CD14-positive monocyte (primary cell): ENCODE data around the gene ADNP2. TPM values are rescaled to one million over a fixed set of nuclear protein-coding genes. Genes with fewer than 3 reads are reported as not detected.

ENCODE experiments used
- DNase-seq, 3 donors: peaks; one replicate each; pipeline ENCODE4 v3.0.0-alpha.2; 2011 to 2022
- H2AFZ ChIP-seq: 2 replicates; pipeline ENCODE4 v1.6.0; 2012; ENCODE audit warnings: mild to moderate bottlenecking, low read depth, low read length, inconsistent platforms; ENCODE audit not compliant: insufficient read depth, poor library complexity, severe bottlenecking
- H3K27ac ChIP-seq, 2 donors: 1 replicate in 1 of 2; 2 replicates in 1 of 2; pipeline ENCODE4 v1.5.1; 2012 to 2013; ENCODE audit warnings: low read length in 2 of 2, control low read depth in 1 of 2, inconsistent platforms in 1 of 2, low read depth in 1 of 2, mild to moderate bottlenecking in 1 of 2
- H3K27me3 ChIP-seq, 2 donors: one replicate each; pipeline versions ENCODE4 v1.6.0 to v1.6.1; 2011 to 2013; ENCODE audit warnings: low read length in 2 of 2; ENCODE audit not compliant: control insufficient read depth in 2 of 2, insufficient read depth in 2 of 2
- H3K36me3 ChIP-seq, 2 donors: replicated peaks in 1 of 2; 1 replicate in 1 of 2; 2 replicates in 1 of 2; pipeline versions ENCODE4 v1.5.1 to v1.6.1; 2012 to 2013; ENCODE audit warnings: low read length in 2 of 2, control low read depth in 1 of 2, inconsistent platforms in 1 of 2, mild to moderate bottlenecking in 1 of 2; ENCODE audit not compliant: insufficient read depth in 2 of 2, control insufficient read depth in 1 of 2
- H3K4me1 ChIP-seq, 2 donors: 1 replicate in 1 of 2; 2 replicates in 1 of 2; pipeline versions ENCODE4 v1.5.1 to v1.6.1; 2012 to 2013; ENCODE audit warnings: low read length in 2 of 2, control low read depth in 1 of 2, inconsistent platforms in 1 of 2, mild to moderate bottlenecking in 1 of 2, moderate library complexity in 1 of 2; ENCODE audit not compliant: insufficient read depth in 2 of 2, control insufficient read depth in 1 of 2
- H3K4me2 ChIP-seq: replicated peaks from 2 replicates; pipeline ENCODE3; 2012; ENCODE audit warnings: low read length, moderate library complexity, mild to moderate bottlenecking; ENCODE audit not compliant: poor library complexity, severe bottlenecking; ENCODE audit errors: extremely low read depth
- H3K4me3 ChIP-seq, 3 experiments: fragments of 200-600 bp in 1 of 3; sonication (generic) in 1 of 3; replicated peaks in 1 of 3; 1 replicate in 2 of 3; 2 replicates in 1 of 3; pipeline ENCODE4 v1.5.1; 2011 to 2013; ENCODE audit warnings: low read length in 3 of 3, mild to moderate bottlenecking in 3 of 3, control low read depth in 2 of 3, low read depth in 2 of 3, inconsistent platforms in 1 of 3, moderate library complexity in 1 of 3
- H3K79me2 ChIP-seq: 2 replicates; pipeline ENCODE4 v1.6.0; 2012; ENCODE audit warnings: mild to moderate bottlenecking, control low read depth, inconsistent platforms, low read length, moderate library complexity; ENCODE audit not compliant: insufficient read depth
- H3K9ac ChIP-seq: 2 replicates; pipeline ENCODE4 v1.6.0; 2017; ENCODE audit warnings: low read length, mild to moderate bottlenecking; ENCODE audit not compliant: insufficient read depth, poor library complexity, severe bottlenecking
- H3K9me3 ChIP-seq, 2 donors: replicated peaks in 1 of 2; 1 replicate in 1 of 2; 2 replicates in 1 of 2; pipeline versions ENCODE4 v1.5.1 to v1.6.1; 2012 to 2013; ENCODE audit warnings: low read length in 2 of 2, control low read depth in 1 of 2; ENCODE audit not compliant: control insufficient read depth in 1 of 2, insufficient read depth in 1 of 2
- H4K20me1 ChIP-seq: 2 replicates; pipeline ENCODE4 v1.6.0; 2012; ENCODE audit warnings: mild to moderate bottlenecking, low read length, control low read depth, moderate library complexity; ENCODE audit not compliant: insufficient read depth
- H3K27ac Mint-ChIP-seq, 7 donors: one replicate each; pipeline ENCODE4 v1.8.0; 2020; ENCODE audit warnings: mild to moderate bottlenecking in 7 of 7, mixed read lengths in 7 of 7, moderate library complexity in 6 of 7, inconsistent platforms in 2 of 7
- H3K27me3 Mint-ChIP-seq, 3 donors: one replicate each; pipeline ENCODE4 v1.8.0; 2021 to 2022; ENCODE audit warnings: low read depth in 3 of 3, mild to moderate bottlenecking in 3 of 3, mixed read lengths in 3 of 3, moderate library complexity in 3 of 3, inconsistent platforms in 1 of 3
- H3K36me3 Mint-ChIP-seq, 2 donors: one replicate each; pipeline ENCODE4 v1.8.0; 2020; ENCODE audit warnings: mixed read lengths in 2 of 2, inconsistent platforms in 1 of 2, mild to moderate bottlenecking in 1 of 2
- H3K4me1 Mint-ChIP-seq: one replicate; pipeline ENCODE4 v1.8.0; 2020; ENCODE audit warnings: mild to moderate bottlenecking, mixed read lengths
- H3K4me3 Mint-ChIP-seq, 2 donors: one replicate each; pipeline ENCODE4 v1.8.0; 2020; ENCODE audit warnings: mild to moderate bottlenecking in 2 of 2, mixed read lengths in 2 of 2, moderate library complexity in 1 of 2
- H3K9me3 Mint-ChIP-seq, 7 donors: one replicate each; pipeline ENCODE4 v1.8.0; 2020 to 2022; ENCODE audit warnings: mixed read lengths in 7 of 7, mild to moderate bottlenecking in 6 of 7, moderate library complexity in 6 of 7, inconsistent platforms in 2 of 7
- WGBS: methylation state at CpG from one replicate; pipeline ENCODE4 v1.1.5; 2013; ENCODE audit warnings: missing lambda C conversion rate; ENCODE audit not compliant: insufficient coverage; 5-methylcytosine and 5-hydroxymethylcytosine counted together
- intact Hi-C, 2 donors: fragments of 100-400 bp; cut with micrococcal nuclease; formaldehyde crosslinking; loops; one replicate each; pipeline versions ENCODE4 v1.15.0 to v1.15.1; 2023
- polyA plus RNA-seq, 3 donors: library from polyadenylated mRNA; depleted of rRNA in 1 of 3; unstranded in 2 of 3; stranded (reverse) in 1 of 3; fragments of 300-500 nt in 2 of 3; fragments of >200 nt in 1 of 3; fragmentation: Illumina TruSeq in 2 of 3; gene quantifications; 1 replicate in 2 of 3; 2 replicates in 1 of 3; pipeline ENCODE4 v1.2.3, GENCODE V29; 2012 to 2021
- TF ChIP-seq, protein P1 (sequence below): fragments of 200-600 bp; IDR thresholded peaks from one replicate; pipeline ENCODE4 v1.8.0; 2022; ENCODE audit warnings: antibody characterized with exemption, mild to moderate bottlenecking

Gene ADNP2
- polyA plus RNA-seq, 3 donors = 3.0 to 5.6 (median 3.6) TPM

- H3K79me2 ChIP-seq = no peaks in the 10 kb centered on the region
- H3K4me1 ChIP-seq = peaks cover 6 to 10% of the 10 kb centered on the region in 2 donors
- DNase-seq = no peak
- no peak overlapping the region for H3K27ac ChIP-seq
- H3K9ac ChIP-seq = no peak overlapping the region
- H3K4me3 Mint-ChIP-seq = peak overlapping the region in 1 of 2 donors; percentile 46
- no peak overlapping the region for H3K4me2 ChIP-seq
- H3K9me3 ChIP-seq = peaks cover under 1 to 5% of the 10 kb centered on the region in 2 donors
- intact Hi-C loops = loop anchor here (5.0 to 10.0 kb wide), 2 partner anchors 121 to 124 kb away; partner anchors contain the start of gene RBFA (in 1 of the 2)
- 78% methylated on average over 2 of the region's 5 CpGs for WGBS
- no peak overlapping the region for H3K27ac Mint-ChIP-seq
- H4K20me1 ChIP-seq = no peaks in the 10 kb centered on the region
- H3K27me3 Mint-ChIP-seq = peaks cover 7 to 36% (median 22%) of the 10 kb centered on the region in 3 donors
- H3K4me1 Mint-ChIP-seq = peaks cover 2% of the 10 kb centered on the region
- peaks cover 0 to 18% of the 10 kb centered on the region in 2 donors for H3K27me3 ChIP-seq
- no peak overlapping the region for H3K4me3 ChIP-seq
- H2AFZ ChIP-seq = no peak overlapping the region
- H3K36me3 ChIP-seq = no peaks in the 10 kb centered on the region
- peaks cover 0 to 19% of the 10 kb centered on the region in 2 donors for H3K36me3 Mint-ChIP-seq
- TF ChIP-seq, protein P1, sequence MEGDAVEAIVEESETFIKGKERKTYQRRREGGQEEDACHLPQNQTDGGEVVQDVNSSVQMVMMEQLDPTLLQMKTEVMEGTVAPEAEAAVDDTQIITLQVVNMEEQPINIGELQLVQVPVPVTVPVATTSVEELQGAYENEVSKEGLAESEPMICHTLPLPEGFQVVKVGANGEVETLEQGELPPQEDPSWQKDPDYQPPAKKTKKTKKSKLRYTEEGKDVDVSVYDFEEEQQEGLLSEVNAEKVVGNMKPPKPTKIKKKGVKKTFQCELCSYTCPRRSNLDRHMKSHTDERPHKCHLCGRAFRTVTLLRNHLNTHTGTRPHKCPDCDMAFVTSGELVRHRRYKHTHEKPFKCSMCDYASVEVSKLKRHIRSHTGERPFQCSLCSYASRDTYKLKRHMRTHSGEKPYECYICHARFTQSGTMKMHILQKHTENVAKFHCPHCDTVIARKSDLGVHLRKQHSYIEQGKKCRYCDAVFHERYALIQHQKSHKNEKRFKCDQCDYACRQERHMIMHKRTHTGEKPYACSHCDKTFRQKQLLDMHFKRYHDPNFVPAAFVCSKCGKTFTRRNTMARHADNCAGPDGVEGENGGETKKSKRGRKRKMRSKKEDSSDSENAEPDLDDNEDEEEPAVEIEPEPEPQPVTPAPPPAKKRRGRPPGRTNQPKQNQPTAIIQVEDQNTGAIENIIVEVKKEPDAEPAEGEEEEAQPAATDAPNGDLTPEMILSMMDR = no peak
- H3K9me3 Mint-ChIP-seq = peaks cover 4 to 11% (median 8%) of the 10 kb centered on the region in 7 donors
Observed at GRCh38 chr18:80158365-80158764, 49.3 kb downstream of the ADNP2 start.

GRCh38 chr18:80159713-80160636 lies 50.9 kb downstream of the ADNP2 start:
- Mint-ChIP-seq H3K4me1 (peaks cover 2% of the 10 kb centered on the region), H3K27me3 (peaks cover 7 to 37% (median 23%) of the 10 kb centered on the region in 3 donors), H3K27ac (no peak overlapping the region), H3K4me3 (peak overlapping the region; percentile 43 to 83), H3K9me3 (peaks cover 16 to 27% (median 23%) of the 10 kb centered on the region in 7 donors), H3K36me3 (peaks cover 0 to 20% of the 10 kb centered on the region in 2 donors)
- peak overlapping the region; percentile 55 for H3K4me2 ChIP-seq
- no peak overlapping the region for H3K9ac ChIP-seq
- no peaks in the 10 kb centered on the region for H3K36me3 ChIP-seq
- DNase-seq = peak; percentile 12 to 59 (median 36)
- H3K9me3 ChIP-seq = peaks cover 17 to 21% of the 10 kb centered on the region in 2 donors
- TF ChIP-seq, protein P1 = peak; percentile 82
- no peaks in the 10 kb centered on the region for H3K79me2 ChIP-seq
- peaks cover 0 to 18% of the 10 kb centered on the region in 2 donors for H3K27me3 ChIP-seq
- intact Hi-C loops = loop anchor here (5.0 to 10.0 kb wide), 2 partner anchors 123 to 125 kb away; partner anchors contain the start of gene RBFA (in 1 of the 2)
- peaks cover 6 to 10% of the 10 kb centered on the region in 2 donors for H3K4me1 ChIP-seq
- peak overlapping the region in 2 of 3 experiments; percentile 24 to 60 for H3K4me3 ChIP-seq
- H3K27ac ChIP-seq = no peak overlapping the region
- H4K20me1 ChIP-seq = no peaks in the 10 kb centered on the region
- 62% methylated on average over 107 of the region's 109 CpGs for WGBS
- peak overlapping the region; percentile 63 for H2AFZ ChIP-seq
